ENCODE measurements around the gene BANK1. TPM values are rescaled to one million over a fixed set of nuclear protein-coding genes. Genes with fewer than 3 reads are reported as not detected.

Gene BANK1
- total and polyA plus RNA-seq, 2 donors from 2014 or later, result 1.8 to 7.4 TPM

DNA sequence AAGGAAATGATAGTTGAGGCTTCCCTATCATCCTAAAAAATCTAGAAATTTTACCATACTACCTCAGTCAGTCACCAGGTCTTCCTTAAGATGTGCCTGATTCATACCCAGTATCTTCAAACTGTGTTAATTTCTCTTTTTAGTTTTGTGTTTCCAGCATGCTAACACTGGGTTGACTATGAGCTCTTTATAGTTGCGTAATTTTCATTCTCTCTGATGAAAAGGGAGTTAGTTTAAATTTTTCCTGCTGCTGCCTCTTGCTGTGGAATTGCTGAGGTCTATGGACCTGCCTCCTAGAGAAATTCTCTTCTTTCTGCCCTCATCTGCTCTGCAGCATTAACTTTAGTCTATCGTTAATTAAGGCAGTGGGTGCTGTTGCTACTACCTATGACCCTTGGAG is 66.6 kb downstream of the BANK1 start:
- Histone ChIP-seq H3K27me3 (ENCODE audit: control insufficient read depth, insufficient read depth, low read length) (no peaks in the 10 kb centered on the region), H3K36me3 (ENCODE audit: control insufficient read depth in 2 of 3, insufficient read depth in 3 of 3, low read length in 3 of 3) (no peaks in the 10 kb centered on the region), H3K9me3 (ENCODE audit: control insufficient read depth in 2 of 3, insufficient read depth in 1 of 3, low read length in 3 of 3) (no peaks in the 10 kb centered on the region), H3K27ac (ENCODE audit: low read depth in 2 of 2, low read length in 2 of 2) (no peak overlapping the region), H3K4me1 (ENCODE audit: control insufficient read depth in 2 of 3, insufficient read depth in 2 of 3, low read depth in 1 of 3, low read length in 3 of 3) (no peaks in the 10 kb centered on the region), H3K4me3 (ENCODE audit: low read length in 3 of 3) (no peak overlapping the region), H3K9ac (ENCODE audit: low read length in 3 of 3) (no peak overlapping the region)
- no peak for FAIRE-seq
- intact Hi-C loops (cut with DNase I), result no loop called here
- DNase-seq, result no peak
- TF ChIP-seq, protein P1, sequence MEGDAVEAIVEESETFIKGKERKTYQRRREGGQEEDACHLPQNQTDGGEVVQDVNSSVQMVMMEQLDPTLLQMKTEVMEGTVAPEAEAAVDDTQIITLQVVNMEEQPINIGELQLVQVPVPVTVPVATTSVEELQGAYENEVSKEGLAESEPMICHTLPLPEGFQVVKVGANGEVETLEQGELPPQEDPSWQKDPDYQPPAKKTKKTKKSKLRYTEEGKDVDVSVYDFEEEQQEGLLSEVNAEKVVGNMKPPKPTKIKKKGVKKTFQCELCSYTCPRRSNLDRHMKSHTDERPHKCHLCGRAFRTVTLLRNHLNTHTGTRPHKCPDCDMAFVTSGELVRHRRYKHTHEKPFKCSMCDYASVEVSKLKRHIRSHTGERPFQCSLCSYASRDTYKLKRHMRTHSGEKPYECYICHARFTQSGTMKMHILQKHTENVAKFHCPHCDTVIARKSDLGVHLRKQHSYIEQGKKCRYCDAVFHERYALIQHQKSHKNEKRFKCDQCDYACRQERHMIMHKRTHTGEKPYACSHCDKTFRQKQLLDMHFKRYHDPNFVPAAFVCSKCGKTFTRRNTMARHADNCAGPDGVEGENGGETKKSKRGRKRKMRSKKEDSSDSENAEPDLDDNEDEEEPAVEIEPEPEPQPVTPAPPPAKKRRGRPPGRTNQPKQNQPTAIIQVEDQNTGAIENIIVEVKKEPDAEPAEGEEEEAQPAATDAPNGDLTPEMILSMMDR (IDR thresholded peaks at IDR 0.05; ENCODE audit: borderline replicate concordance, extremely low read depth, insufficient read depth), result no peak

DNA sequence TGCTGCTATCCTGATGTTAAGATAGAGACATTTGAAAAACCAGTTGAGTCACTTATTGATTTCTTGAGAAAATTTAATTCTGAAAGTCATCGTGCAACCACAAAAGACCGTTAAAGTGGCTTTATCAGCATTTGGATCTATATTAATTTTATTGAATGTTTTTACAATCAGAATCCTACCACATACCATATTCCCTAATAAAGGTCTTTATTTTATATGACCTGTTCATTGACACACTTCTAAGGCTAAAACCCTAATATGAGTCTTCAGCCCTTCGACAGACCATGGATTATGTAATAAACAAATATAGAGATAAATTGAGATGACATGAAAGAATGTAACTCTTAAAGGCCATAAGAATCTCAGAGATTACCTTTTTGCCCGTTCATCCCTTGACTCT is 68.1 kb downstream of the BANK1 start:
- H3K36me3 ChIP-seq (ENCODE audit: control insufficient read depth in 2 of 3, insufficient read depth in 3 of 3, low read length in 3 of 3), result no peaks in the 10 kb centered on the region
- H3K27ac ChIP-seq (ENCODE audit: low read depth in 2 of 2, low read length in 2 of 2), result no peak overlapping the region
- FAIRE-seq, result no peak
- H3K9ac ChIP-seq (ENCODE audit: low read length in 3 of 3), result no peak overlapping the region
- intact Hi-C loops (cut with DNase I), result no loop called here
- H3K27me3 ChIP-seq (ENCODE audit: control insufficient read depth, insufficient read depth, low read length), result no peaks in the 10 kb centered on the region
- TF ChIP-seq, protein P1 (IDR thresholded peaks at IDR 0.05; ENCODE audit: borderline replicate concordance, extremely low read depth, insufficient read depth), result no peak
- DNase-seq, result no peak
- no peak overlapping the region for H3K4me3 ChIP-seq (ENCODE audit: low read length in 3 of 3)
- H3K9me3 ChIP-seq (ENCODE audit: control insufficient read depth in 2 of 3, insufficient read depth in 1 of 3, low read length in 3 of 3), result no peaks in the 10 kb centered on the region
- no peaks in the 10 kb centered on the region for H3K4me1 ChIP-seq (ENCODE audit: control insufficient read depth in 2 of 3, insufficient read depth in 2 of 3, low read depth in 1 of 3, low read length in 3 of 3)

DNA sequence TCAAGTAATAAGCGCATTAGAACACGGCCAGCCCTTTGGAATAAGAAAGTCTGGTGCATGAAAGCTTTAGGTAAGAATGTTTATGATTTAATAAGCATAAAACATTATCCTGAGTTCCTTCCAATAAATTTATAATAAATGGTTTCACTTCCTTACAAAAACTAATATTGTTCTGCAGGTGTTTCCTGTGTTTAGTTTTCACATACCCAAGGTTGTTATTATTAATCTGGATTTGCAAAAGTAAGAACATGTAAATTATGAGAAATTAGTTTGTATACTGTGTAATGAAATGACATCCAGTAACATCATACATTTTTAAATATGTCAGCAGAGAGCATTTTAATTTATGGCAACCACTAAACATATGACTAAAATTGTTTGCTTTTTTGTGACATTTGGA is 72.1 kb downstream of the BANK1 start:
- intact Hi-C loops (cut with DNase I), result no loop called here
- no peak overlapping the region for H3K27ac ChIP-seq (ENCODE audit: low read depth in 2 of 2, low read length in 2 of 2)
- DNase-seq (no peak), FAIRE-seq (no peak)
- no peaks in the 10 kb centered on the region for H3K36me3 ChIP-seq (ENCODE audit: control insufficient read depth in 2 of 3, insufficient read depth in 3 of 3, low read length in 3 of 3)
- no peaks in the 10 kb centered on the region for H3K4me1 ChIP-seq (ENCODE audit: control insufficient read depth in 2 of 3, insufficient read depth in 2 of 3, low read depth in 1 of 3, low read length in 3 of 3)
- H3K27me3 ChIP-seq (ENCODE audit: control insufficient read depth, insufficient read depth, low read length), result no peaks in the 10 kb centered on the region
- no peak overlapping the region for H3K4me3 ChIP-seq (ENCODE audit: low read length in 3 of 3)
- no peak overlapping the region for H3K9ac ChIP-seq (ENCODE audit: low read length in 3 of 3)
- H3K9me3 ChIP-seq (ENCODE audit: control insufficient read depth in 2 of 3, insufficient read depth in 1 of 3, low read length in 3 of 3), result no peaks in the 10 kb centered on the region
- TF ChIP-seq, protein P1 (IDR thresholded peaks at IDR 0.05; ENCODE audit: borderline replicate concordance, extremely low read depth, insufficient read depth), result no peak

DNA sequence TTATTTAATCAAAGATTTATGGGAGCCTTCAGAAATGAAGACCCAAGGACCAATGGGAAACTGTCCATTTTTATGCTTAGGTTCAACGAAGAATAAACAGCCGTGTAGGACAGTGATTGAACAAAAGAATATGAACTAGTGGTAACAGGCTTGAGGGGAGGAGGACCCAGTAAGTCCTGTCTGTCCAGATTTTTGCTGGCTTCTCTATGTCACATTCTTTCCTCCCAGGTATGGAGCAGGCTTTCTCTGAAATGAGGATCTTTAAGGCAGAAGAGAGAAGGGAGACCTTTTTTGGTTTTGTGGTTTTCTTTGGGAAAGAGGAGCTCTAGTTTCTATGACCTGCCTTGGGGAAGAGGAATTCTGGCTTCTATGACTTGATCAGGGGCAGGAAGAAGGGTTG is 74.1 kb downstream of the BANK1 start:
- H3K9ac ChIP-seq (ENCODE audit: low read length in 3 of 3), result no peak overlapping the region
- DNase-seq (no peak), FAIRE-seq (no peak)
- H3K36me3 ChIP-seq (ENCODE audit: control insufficient read depth in 2 of 3, insufficient read depth in 3 of 3, low read length in 3 of 3), result no peaks in the 10 kb centered on the region
- no peaks in the 10 kb centered on the region for H3K4me1 ChIP-seq (ENCODE audit: control insufficient read depth in 2 of 3, insufficient read depth in 2 of 3, low read depth in 1 of 3, low read length in 3 of 3)
- TF ChIP-seq, protein P1 (IDR thresholded peaks at IDR 0.05; ENCODE audit: borderline replicate concordance, extremely low read depth, insufficient read depth), result no peak
- intact Hi-C loops (cut with DNase I), result no loop called here
- H3K4me3 ChIP-seq (ENCODE audit: low read length in 3 of 3), result no peak overlapping the region
- H3K27ac ChIP-seq (ENCODE audit: low read depth in 2 of 2, low read length in 2 of 2), result no peak overlapping the region
- H3K27me3 ChIP-seq (ENCODE audit: control insufficient read depth, insufficient read depth, low read length), result no peaks in the 10 kb centered on the region
- no peaks in the 10 kb centered on the region for H3K9me3 ChIP-seq (ENCODE audit: control insufficient read depth in 2 of 3, insufficient read depth in 1 of 3, low read length in 3 of 3)
